ENCODE data around the gene NUDT9.
"Not testable (repeated sequence)": the region's sequence is repeated elsewhere in the genome, so short reads cannot be mapped to it uniquely, and the experiment has no call there.

GRCh38 chr4:87395851-87396250, 26.5 kb upstream of the NUDT9 start:
- TF ChIP-seq CTCF (IDR thresholded peaks at IDR 0.05); POLR2A (IDR thresholded peaks at IDR 0.05); POLR2AphosphoS5 (IDR thresholded peaks at IDR 0.05; ENCODE audit: insufficient read depth in 1 of 2, low read depth in 1 of 2): not testable (repeated sequence)

Data from vagina (tissue), 2 donors.